Fibroblast of skin of abdomen (primary cell): Measurements from ENCODE around the gene ARID3C.

Experiments used
- DNase-seq: peaks from one replicate; pipeline ENCODE4 v3.0.0-alpha.2; 2013

The ARID3C gene

DNA sequence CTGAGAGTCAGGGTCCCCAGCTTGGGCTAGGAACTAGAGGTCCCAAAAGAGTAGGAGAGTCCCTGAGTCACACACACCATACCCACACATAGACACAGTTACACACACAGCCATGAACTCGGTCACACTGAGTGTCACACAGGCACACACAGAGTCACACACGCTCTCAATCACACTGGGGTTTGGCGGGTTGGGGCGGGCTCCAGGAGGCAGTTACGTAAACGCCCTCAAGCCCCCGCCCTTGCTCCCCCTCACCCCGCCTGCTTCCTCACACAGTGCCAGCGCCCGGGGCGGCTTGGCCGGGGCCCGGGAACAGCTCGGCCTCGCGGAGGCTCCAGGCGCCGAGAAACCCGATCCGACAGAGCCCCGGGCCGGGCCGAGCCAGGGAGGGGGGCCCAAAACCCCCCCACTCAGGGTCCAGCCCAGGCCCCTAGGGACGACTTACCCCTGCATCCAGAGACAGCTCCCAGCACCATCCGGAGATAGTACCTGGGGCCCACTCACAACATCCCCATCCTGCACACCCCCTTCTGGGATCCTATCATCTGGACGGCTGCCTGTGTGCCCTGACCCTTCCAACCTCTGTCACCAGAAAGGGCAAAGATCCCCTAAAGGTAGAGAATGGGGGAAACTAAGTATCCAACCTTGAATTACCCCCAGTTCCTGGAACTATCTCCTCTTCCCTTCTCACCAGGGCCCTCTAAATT is 35.8 kb downstream of the ARID3C start:
- no peak for DNase-seq

DNA sequence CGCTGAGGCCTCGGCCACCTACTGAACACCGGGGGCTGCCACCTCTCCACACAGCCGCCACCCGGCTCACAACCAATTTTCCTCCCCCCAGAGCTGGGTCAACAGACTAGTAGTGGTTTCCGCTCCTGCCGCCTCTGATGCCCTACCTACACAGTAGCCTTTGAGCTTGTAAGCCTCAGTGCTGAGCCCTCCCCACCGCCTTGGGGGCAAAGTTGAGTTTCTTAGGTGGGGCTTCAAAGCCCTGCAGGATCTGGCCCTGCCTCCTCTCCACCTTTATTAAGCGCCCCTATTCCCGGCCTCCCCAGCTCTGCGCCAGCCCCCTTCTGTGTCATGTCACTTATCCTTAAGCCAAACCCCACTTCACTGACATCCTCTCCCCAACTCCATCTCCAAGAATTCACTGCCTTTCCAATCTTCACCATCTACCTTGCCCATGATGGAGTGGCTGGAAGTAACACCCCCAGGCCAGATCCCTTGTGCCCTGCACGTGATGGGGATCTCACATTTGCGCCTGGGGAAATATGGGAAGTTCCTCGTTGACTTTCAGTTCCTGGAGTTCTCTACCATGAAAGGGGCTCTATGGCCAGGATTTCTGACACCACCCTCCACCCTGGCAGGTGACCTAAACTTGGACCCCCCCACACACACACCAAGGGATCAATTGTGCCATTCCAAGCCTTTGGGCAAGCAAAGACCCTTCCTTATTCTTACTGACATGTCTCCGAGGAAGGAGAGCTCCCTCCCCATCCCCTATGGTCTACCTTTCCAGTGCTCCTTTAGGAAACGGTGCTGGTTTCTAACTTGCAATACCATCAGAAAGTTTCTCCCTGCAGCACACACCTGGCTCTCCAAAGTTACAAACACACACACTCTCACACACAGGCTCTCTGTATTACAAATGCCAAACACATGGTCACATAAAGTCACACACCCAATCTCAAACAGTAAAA is 36.7 kb downstream of the ARID3C start:
- DNase-seq, result no peak

DNA sequence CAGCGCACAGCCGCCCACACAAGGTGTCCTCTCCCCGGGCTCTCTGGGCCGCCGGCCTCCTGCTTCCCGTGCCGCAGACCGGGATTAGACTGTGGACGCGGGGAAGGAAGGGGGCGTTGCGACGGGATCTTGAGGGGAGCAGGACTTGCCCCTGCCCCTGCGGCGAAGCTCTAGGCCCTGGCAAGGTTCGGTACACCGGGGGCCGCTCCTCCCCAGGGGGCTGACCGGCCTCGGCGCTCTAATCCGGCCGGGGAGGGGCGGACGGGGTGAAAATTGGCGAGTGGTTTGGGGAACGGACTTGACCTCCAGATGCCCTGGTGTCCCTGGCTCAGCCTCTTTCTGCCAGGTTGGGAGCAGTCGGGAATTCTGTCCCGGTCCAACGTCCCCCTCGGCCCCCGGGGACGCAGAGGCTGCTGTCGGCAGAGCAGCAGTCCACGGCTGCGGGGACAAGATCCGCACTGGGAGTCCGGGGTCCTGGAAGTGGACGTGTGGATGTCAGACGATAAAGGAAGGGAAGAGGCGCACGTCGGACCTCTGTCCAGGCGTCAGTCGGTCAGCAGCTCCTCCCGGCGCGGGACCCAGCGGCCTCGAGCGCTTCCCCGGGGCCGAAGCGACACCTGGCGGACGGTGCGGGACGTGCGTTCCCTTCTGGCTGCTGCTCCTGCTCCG is 37.5 kb downstream of the ARID3C start:
- peak; percentile 60 for DNase-seq

DNA sequence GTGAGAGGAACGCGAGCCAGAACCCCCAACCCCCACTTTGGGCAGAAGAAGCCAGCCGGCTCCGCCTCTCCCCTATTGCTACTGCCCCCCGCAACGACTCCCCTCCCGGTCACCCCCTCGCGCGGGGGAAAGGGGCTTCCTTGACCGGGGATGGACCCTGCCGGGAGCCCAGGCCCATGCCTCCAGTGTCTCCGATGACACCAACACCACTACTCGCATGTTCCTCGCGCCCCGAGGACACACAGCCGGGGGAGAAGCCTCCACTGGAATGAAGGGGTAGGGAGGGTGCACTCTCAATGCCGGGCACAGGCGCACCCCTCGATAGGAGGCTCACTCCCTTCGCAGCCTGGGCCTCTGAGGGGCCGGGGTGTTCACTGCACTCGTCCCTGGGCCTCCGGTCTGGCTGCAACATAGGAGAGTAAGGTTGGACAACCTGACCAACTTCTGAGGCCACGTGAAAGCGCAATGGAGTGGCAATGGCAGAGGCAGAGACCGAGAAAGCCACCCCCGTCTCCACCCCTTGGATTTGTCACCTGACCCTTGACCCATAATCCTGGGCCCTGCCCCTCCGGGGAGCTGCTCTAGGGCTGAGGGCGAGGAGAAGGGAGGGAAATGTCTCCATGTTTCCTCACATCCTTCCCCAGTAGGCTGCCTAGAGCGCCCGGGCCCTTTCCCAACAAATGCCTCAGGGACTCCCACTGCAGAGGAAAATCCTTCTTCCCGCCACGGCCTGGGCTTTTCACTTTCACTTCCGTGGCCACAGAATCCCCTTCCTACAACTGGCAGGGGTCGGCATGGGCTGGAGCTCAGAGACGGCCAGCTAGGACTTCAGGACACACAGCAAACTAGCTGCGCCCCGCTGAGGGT is 38.3 kb downstream of the ARID3C start:
- no peak for DNase-seq

DNA sequence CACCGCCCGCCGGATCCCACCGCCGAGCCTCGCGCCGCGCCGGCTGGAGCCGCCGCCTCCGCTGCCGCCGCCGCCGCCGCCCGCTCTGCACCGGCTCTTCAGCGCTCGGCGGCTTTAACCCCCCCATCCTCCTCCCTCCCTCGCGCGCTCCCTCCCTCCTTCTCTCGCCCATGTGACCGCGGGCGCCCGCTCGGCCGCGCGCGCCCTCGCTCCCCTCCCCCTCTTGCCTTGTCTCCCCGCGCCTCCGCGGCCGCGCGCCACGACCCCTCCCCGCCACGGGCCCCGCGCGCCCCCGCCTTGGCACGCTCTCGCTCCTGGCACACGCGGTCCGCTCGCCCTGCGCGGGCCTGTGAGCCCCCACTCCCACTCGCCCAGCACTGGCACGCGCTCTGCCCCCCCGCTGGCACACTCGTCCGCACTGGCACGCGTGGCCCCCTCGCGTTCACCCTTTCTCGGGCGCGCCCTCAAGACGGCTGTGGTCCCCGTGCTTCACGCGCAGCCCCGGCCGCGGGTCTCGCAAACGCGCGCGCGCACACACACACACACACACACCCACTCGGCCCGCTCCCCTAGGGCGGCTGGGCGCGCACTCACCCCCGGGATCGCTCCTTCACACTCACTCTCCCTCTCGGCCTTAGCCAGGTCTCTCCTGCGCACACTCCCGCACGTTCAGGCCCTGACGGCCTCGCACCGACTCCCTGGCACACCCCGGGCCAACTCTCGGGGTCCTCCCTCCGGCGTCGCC is 39.1 kb downstream of the ARID3C start, which contains the start of gene CNTFR:
TSS of gene CNTFR (minus strand) at position 89 of the 745 bp plus-strand sequence. CDS start 20,743 bp downstream, outside the sequence.
- no peak for DNase-seq

DNA sequence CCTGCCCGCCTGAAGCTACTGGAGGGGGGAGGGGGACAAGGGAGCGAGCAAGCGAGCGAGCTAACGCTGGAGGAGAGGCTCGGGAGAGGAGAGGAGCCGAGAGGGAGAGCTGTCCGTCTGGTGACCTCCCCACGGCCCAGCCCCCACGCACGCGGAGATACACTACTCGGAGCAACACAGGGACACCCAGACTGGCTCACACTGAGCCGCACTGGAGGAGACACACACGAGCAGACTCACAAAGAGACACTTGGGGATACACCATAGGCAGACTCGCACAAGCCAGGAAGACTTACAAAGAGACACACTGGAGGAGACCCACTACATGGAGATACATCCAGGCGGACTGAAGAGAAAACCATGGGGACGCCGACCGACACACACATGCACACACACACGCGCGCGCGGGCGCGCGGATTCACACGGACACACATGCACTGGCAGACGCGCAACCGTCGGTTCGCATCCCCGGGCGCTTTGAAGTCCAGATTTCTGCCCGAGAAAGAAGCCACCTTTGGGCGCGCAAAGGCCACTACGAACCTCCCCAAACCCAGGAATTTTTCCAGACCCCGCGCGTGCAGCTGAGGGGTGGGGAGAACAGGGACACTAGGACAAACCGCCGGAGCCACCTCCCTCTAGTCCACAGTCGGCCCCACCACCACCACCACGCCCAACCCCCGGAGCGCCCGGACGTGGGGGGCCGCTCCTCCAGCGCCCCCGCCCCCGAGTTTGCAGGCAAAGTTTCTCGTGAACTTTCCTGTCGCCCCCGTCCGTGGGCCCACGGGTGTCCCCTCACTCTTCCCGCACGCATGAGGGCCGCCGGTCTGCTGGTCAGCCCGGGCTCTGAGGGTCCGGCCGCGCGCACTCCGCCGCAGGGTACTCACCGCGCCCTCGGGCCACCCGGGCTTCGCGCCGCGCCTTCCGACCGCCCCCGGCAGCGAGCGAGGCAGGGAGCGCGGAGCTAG is 39.9 kb downstream of the ARID3C start:
- DNase-seq, result no peak

DNA sequence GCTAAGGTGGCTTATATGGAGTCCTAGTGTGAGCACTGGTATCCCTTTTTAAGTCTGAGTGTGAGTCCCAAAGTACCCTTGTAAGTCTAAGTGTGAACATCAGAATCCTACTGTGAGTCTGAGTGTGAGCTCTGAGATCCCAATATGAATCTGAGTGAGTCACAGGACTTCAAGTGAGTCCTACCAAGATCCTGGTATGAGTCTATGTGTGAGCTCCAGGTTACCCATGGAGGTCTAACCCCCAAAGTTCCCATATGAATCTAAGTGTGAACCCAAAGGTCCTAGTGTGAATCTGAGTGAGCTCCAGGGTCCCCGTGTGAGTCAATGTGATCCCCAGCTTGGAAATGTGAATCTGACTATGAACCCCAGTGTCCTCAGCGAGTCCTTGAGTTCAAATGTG is 41.6 kb downstream of the ARID3C start:
- no peak for DNase-seq

DNA sequence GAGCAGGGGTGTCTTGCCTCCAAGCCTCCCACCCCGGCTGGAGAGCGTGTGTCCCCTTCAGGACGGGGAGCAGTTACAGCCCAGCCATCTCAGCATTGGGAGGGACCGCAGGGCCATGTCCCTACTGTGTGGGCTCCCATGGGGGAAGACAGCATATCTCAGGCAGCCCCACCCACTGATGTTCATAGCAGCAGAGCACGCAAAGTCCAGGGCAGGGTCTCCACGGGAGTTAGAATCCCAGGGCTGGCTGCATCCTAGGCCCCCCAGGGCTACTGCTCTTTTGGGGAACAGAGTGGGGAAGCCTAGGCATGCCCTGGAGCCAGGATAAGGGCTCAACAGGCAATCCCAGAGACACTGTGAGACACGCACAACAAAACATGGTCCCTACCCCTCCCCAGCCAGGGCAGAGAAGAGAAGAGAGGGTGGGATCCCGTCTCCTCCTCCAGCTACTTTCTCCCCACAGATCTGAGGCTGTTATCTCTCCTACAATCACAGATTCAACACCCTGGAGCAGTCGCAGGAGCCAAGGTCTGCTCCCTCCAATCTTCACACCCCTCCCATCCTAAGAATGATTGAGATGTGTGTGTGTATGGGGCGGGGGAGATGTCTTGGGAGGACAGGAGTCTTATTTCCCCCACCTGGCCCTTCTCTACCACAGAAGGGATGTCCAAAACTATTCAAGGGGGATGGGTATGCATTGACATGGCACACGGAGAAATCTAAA is 42.8 kb downstream of the ARID3C start:
- no peak for DNase-seq

DNA sequence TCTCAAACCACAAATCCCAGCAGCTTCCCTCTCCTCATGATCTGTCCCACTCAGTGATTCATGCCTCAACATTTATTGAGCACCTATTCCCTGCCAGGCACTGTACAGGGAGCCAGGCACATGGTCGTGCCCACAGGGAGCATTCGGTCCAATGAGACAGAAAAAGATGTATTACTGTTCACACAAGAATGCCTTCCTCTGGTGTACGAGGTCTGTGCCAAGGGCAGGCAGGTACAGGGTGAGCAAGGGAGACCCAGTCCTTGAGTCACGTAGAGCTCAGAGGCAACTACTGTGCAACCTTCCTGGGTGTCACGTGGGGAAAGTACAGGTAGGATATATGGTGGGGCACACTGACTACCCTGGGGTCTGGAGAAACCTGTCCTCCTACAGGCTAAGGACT is 43.9 kb downstream of the ARID3C start:
- no peak for DNase-seq

DNA sequence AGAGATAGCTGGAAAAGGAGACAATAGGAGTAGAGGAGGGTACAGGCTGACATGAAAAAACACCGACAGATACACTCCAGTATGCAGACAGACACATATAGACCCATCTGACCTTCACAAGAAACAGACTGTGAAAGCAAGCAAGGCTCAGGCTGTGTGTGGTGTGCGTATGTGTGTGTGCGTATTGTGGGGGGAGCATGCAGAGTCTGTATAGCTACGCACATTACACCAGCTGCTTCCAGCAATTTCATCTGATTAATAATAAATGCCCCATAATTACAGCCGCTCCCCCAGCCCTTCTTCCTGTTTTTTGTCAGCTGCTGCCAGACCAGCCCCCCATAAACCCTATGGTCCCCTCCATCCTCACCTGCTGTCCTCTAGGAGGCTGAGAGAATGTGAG is 46.1 kb downstream of the ARID3C start:
- no peak for DNase-seq

DNA sequence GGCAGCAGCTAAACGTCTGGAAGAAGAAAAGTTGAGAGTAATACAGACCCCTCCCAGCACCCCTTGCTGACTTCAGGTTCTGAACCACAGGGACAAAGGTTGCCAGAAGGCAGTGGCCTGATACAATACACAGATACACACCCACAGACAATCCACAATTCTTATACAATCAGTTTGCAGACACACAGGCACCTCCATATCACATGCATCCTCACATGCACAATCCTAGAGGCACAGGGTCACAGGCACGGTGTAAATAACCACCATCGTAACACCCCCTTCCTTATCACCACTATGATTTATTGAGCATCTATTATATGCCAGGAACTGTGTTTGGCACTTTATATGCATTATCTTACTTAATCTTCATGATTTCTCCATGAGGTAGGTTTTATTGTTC is 47.5 kb downstream of the ARID3C start:
- no peak for DNase-seq

DNA sequence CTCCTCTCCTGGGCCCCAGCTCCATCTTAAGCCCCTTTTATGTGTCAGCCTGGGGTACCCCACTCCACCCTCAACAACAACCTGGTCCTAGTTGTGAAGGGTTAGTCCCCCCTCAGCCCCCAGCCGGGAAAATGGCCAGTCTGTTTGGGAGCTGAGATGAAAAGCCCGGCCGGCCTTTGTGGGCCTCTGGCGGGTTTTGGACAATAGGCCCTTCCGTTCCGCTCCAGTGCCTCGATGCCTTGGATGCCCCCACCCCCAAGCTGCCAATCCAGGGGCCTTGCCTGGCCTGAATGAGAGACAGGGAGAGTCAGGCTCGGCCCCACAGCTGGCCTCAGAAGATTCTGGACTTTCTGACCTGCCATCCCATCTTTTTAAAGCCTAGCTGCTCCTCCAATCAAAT is 48.5 kb downstream of the ARID3C start:
- DNase-seq, result no peak

DNA sequence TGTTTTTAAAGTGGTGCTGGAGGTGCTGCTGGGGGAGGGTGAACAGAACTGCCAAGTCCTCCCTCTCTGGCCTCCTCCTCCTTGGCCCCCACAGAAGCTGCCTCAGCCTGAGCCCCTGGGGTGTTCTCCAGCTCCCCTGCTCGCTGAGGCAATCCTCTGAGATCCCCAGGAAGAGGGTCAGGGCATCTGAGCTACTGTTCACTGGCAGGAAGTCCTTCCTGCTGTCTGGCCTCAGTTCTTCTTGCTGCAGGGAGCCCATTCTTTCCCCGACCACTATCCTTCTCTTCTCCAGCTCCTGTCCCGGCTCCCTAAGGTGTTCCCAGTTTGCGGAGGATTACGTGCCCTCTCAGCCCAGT is 49.1 kb downstream of the ARID3C start:
- DNase-seq, result no peak

DNA sequence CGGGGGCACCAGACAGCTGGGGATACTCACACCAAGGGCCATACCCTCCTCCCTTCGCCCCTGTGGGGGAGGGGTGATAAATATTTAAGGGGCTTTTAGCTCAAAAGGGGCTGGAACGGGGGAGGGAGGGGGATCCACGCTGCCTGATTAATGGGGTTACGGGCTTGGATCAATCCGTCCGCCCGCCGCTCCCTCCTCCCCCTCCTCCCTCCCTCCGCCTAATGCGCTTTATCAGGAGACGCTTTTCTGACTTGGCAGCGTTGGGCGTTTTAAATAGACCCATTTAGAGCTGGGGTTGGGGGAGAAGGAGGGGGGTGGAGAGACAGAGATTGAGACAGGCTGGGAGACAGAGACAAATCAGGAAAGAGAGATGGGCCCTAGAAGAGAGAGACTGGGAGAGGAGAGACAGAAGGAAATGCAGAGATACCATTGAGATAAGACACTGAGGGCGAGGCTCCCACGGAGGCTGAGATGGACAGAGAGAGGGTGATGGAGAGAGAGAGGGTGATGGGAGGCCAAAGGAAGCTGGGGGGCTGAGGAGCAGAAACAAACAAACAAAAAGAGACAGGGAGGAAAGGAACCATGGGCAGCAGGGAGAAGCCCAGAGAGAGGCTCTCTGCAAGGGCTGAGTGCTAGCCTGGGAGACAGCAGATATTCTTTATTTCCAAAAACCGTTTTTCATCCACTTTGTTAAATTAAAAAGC is 49.6 kb downstream of the ARID3C start:
- DNase-seq, result no peak

DNA sequence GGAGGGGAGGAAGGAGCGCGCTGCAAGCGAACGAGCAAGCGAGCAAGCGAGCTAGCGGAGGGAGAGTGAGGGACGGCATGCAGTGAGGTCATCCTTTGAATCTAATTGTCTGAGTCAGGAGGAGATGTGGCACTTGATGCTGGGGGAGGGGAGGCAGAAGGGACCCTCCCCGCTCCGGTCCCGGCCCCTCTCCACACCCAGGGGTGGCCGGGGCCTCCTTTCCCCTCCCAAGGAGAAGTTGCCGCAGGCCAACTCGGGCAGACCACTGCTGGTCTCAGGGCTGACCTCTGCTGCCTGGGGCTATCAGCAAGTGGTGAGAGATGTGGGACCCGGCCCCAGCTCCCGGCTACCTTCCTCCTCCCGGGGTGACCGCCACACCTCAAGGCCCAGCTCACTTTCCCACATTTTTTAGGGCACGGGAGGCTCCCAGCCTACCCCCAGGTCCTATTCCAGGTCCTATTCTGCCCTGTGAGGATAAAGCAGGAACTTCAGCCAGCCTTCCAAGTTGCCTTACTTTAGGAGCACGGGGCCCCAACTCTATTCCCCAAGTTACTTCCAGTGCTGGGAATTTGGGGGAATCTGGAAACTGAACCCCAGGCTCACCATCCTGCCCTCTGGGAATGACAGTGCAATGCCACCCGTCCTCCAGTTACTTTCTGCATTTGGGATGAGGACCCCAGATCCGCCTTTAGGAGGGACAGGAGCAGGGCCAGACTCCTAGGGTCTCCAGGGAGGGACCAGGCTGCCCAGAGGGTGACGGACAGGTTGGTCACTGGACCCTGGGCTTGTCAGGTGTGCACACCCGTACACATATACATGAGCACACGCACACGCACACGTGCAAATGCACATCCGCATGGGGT is 50.4 kb downstream of the ARID3C start:
- DNase-seq, result peak; percentile 70

DNA sequence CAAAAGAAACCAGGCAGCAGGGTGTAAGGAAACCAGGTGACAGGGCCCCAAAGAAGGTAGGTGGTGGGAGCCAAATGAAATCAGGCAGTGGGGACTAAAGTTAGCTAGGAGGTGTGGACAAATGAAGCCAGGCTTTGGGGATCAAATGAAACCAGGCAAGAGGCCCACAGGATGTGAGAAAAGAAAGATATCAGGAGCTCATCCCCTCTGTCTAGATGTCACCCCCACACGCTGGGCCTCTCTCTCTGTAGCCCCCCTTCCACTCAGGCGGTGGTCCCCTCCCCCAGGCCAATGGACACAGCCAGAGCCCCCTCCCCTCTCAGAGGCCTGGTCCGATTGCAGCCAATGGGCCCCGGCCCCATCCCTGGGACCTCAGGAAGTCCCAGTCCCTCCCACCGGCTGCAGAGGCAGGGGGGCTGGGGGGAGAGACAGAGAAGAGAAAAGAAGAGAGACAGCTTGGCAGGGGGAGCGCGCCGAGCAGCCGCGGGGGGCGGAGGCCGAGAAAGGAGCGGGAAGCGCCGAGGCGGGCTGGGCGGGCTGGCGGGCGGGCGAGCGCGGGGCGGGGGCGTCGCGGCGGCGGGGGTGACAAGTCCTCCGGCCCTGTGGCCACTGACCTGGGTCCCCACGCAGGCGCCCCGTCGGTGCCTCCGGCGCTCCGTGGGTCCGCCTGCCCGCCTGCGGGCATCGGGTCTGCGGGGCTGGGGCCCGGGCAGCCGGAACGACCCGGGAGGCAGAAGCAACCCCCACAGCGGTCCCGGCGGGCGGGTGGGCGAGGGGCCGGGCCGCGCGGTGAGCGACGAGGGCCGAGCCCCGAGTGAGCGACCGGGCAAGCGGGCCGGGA is 51.2 kb downstream of the ARID3C start:
- no peak for DNase-seq
